Ramos (cell line): ENCODE data around the gene TMEM97.

Experiments used
- in situ Hi-C: fragments of 300-500 bp; cut with MboI; formaldehyde crosslinking; loops from one replicate; pipeline ENCODE4 v1.14.3; 2022; ENCODE audit warnings: low sequenced_read_pairs; ENCODE audit not compliant: unreplicated experiment

The TMEM97 gene

GRCh38 chr17:28318759-28319597 lies at the start of gene TMEM97:
Gene TMEM97, plus strand, starts transcription at chr17:28319200. Its CDS starts 40 bp downstream, at chr17:28319240.
- in situ Hi-C loops: no loop called here

- in situ Hi-C loops: loop anchor here (25.0 kb wide), 1 partner anchor 92 kb away; the partner anchor contains the start of genes POLDIP2, SARM1, SEBOX and VTN
Observed at GRCh38 chr17:28270055-28270454, 48.9 kb upstream of the TMEM97 start.

- in situ Hi-C loops: loop anchor here (25.0 kb wide), 1 partner anchor 91 kb away; the partner anchor contains the start of genes POLDIP2, SARM1, SEBOX and VTN
Observed at GRCh38 chr17:28270926-28271325, 48.1 kb upstream of the TMEM97 start.

GRCh38 chr17:28271431-28271830 lies 47.6 kb upstream of the TMEM97 start:
- in situ Hi-C loops: loop anchor here (25.0 kb wide), 1 partner anchor 91 kb away; the partner anchor contains the start of genes POLDIP2, SARM1, SEBOX and VTN

GRCh38 chr17:28272166-28272565 lies 46.8 kb upstream of the TMEM97 start:
- in situ Hi-C loops: loop anchor here (25.0 kb wide), 1 partner anchor 90 kb away; the partner anchor contains the start of genes POLDIP2, SARM1, SEBOX and VTN

GRCh38 chr17:28273341-28273740 lies 45.7 kb upstream of the TMEM97 start:
- in situ Hi-C loops: loop anchor here (25.0 kb wide), 1 partner anchor 89 kb away; the partner anchor contains the start of genes POLDIP2, SARM1, SEBOX and VTN

- in situ Hi-C loops: loop anchor here (25.0 kb wide), 3 partner anchors 87 to 912 kb away; partner anchors contain the start of genes POLDIP2, SARM1, SEBOX and VTN
Observed at GRCh38 chr17:28274591-28275265, 44.3 kb upstream of the TMEM97 start.

- in situ Hi-C loops: loop anchor here (25.0 kb wide), 2 partner anchors 89 to 914 kb away; no protein-coding TSS in a partner anchor
Observed at GRCh38 chr17:28276011-28276410, 43.0 kb upstream of the TMEM97 start.

- in situ Hi-C loops: loop anchor here (25.0 kb wide), 2 partner anchors 92 to 917 kb away; no protein-coding TSS in a partner anchor
Observed at GRCh38 chr17:28279411-28279810, 39.6 kb upstream of the TMEM97 start.

- in situ Hi-C loops: loop anchor here (25.0 kb wide), 2 partner anchors 94 to 919 kb away; no protein-coding TSS in a partner anchor
Observed at GRCh38 chr17:28280826-28281225, 38.2 kb upstream of the TMEM97 start.

- in situ Hi-C loops: loop anchor here (25.0 kb wide), 2 partner anchors 95 to 920 kb away; no protein-coding TSS in a partner anchor
Observed at GRCh38 chr17:28282596-28282995, 36.4 kb upstream of the TMEM97 start.

GRCh38 chr17:28285965-28286364 lies 33.0 kb upstream of the TMEM97 start:
- in situ Hi-C loops: loop anchor here (25.0 kb wide), 2 partner anchors 99 to 924 kb away; no protein-coding TSS in a partner anchor

GRCh38 chr17:28290703-28291102 lies 28.3 kb upstream of the TMEM97 start:
- in situ Hi-C loops: loop anchor here (10.0 to 25.0 kb wide), 3 partner anchors 56 to 928 kb away; no protein-coding TSS in a partner anchor

GRCh38 chr17:28291780-28292330 lies 27.1 kb upstream of the TMEM97 start:
- in situ Hi-C loops: loop anchor here (10.0 to 25.0 kb wide), 3 partner anchors 57 to 930 kb away; no protein-coding TSS in a partner anchor

- in situ Hi-C loops: loop anchor here (10.0 to 25.0 kb wide), 3 partner anchors 58 to 931 kb away; no protein-coding TSS in a partner anchor
Observed at GRCh38 chr17:28292878-28293277, 26.1 kb upstream of the TMEM97 start.

- in situ Hi-C loops: loop anchor here (10.0 to 25.0 kb wide), 3 partner anchors 59 to 932 kb away; no protein-coding TSS in a partner anchor
Observed at GRCh38 chr17:28293994-28294393, 25.0 kb upstream of the TMEM97 start.

GRCh38 chr17:28295677-28296578 lies 23.1 kb upstream of the TMEM97 start:
- in situ Hi-C loops: loop anchor here (10.0 to 25.0 kb wide), 3 partner anchors 61 to 934 kb away; no protein-coding TSS in a partner anchor

GRCh38 chr17:28298449-28298848 lies 20.6 kb upstream of the TMEM97 start:
- in situ Hi-C loops: loop anchor here (10.0 to 25.0 kb wide), 3 partner anchors 64 to 936 kb away; no protein-coding TSS in a partner anchor
